Measurements from ENCODE around the gene SLC5A11.

The SLC5A11 gene

GRCh38 chr16:24858219-24859041 lies 12.7 kb downstream of the SLC5A11 start:
- Mint-ChIP-seq H3K9me3 (peaks cover 3% of the 10 kb centered on the region), H3K27ac (no peak overlapping the region), H3K27me3 (ENCODE audit: low read depth, poor library complexity) (peaks cover 9% of the 10 kb centered on the region), H3K4me1 (no peaks in the 10 kb centered on the region), H3K4me3 (no peak overlapping the region), H3K36me3 (ENCODE audit: low read depth) (no peaks in the 10 kb centered on the region)
- peak; percentile 91 for DNase-seq
- TF ChIP-seq, protein P1, sequence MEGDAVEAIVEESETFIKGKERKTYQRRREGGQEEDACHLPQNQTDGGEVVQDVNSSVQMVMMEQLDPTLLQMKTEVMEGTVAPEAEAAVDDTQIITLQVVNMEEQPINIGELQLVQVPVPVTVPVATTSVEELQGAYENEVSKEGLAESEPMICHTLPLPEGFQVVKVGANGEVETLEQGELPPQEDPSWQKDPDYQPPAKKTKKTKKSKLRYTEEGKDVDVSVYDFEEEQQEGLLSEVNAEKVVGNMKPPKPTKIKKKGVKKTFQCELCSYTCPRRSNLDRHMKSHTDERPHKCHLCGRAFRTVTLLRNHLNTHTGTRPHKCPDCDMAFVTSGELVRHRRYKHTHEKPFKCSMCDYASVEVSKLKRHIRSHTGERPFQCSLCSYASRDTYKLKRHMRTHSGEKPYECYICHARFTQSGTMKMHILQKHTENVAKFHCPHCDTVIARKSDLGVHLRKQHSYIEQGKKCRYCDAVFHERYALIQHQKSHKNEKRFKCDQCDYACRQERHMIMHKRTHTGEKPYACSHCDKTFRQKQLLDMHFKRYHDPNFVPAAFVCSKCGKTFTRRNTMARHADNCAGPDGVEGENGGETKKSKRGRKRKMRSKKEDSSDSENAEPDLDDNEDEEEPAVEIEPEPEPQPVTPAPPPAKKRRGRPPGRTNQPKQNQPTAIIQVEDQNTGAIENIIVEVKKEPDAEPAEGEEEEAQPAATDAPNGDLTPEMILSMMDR (IDR thresholded peaks at IDR 0.05): no peak

DNA sequence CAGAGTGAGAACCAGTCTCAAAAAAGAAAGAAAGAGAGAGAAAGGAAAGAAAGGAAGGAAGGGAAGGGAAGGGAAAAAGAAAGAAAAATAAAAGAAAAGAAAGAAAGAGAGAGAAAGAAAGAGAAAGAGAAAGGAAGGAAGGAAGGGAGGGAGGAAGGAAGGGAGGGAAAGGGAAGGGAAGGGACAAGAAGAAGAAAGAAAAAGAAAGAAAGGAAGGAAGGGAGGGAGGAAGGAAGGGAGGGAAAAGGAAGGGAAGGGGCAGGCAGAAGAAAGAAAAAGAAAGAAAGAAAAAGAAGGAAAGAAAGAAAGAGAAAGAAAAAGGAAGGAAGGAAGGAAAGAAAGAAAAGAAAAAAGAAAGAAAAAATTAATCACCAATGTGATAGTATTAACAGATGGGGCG lies 15.7 kb downstream of the SLC5A11 start:
- TF ChIP-seq, protein P1 (IDR thresholded peaks at IDR 0.05): no peak
- Mint-ChIP-seq H3K27ac (no peak overlapping the region), H3K4me1 (no peaks in the 10 kb centered on the region), H3K36me3 (ENCODE audit: low read depth) (no peaks in the 10 kb centered on the region), H3K9me3 (peaks cover 15% of the 10 kb centered on the region), H3K27me3 (ENCODE audit: low read depth, poor library complexity) (peaks cover 8% of the 10 kb centered on the region), H3K4me3 (no peak overlapping the region)
- no peak for DNase-seq

- DNase-seq: no peak
- Mint-ChIP-seq H3K36me3 (ENCODE audit: low read depth) (no peaks in the 10 kb centered on the region), H3K27ac (no peak overlapping the region), H3K9me3 (peaks cover 15% of the 10 kb centered on the region), H3K27me3 (ENCODE audit: low read depth, poor library complexity) (peaks cover 9% of the 10 kb centered on the region), H3K4me3 (no peak overlapping the region), H3K4me1 (no peaks in the 10 kb centered on the region)
- TF ChIP-seq, protein P1 (IDR thresholded peaks at IDR 0.05): no peak
Measured at GRCh38 chr16:24863582-24864437, 18.0 kb downstream of the SLC5A11 start.

GRCh38 chr16:24869033-24869432 lies 23.3 kb downstream of the SLC5A11 start:
- H3K27ac Mint-ChIP-seq: no peak overlapping the region
- H3K4me1 Mint-ChIP-seq: no peaks in the 10 kb centered on the region
- no peaks in the 10 kb centered on the region for H3K36me3 Mint-ChIP-seq (ENCODE audit: low read depth)
- TF ChIP-seq, protein P1 (IDR thresholded peaks at IDR 0.05): no peak
- H3K4me3 Mint-ChIP-seq: no peak overlapping the region
- no peak for DNase-seq
- peaks cover 9% of the 10 kb centered on the region for H3K27me3 Mint-ChIP-seq (ENCODE audit: low read depth, poor library complexity)
- peaks cover 8% of the 10 kb centered on the region for H3K9me3 Mint-ChIP-seq

DNA sequence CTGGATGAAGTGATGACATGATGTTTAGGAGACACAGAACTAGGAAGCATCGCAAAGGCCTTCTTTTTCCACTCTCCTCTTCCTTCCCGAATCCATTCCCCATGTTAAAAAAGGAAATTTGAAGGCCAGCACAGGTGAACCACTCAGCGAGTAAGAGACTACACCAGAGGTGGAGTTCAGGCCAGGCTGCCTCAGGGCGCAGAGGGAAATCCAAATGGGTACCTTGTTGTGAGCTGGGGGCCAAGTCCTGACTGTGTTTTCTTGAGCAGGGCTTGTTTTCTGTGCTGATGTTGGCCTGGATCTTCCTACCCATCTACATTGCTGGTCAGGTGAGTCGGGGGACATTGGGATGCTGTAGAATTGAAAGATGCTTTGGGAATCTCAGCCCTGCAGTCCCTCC lies 26.1 kb downstream of the SLC5A11 start:
- H3K36me3 Mint-ChIP-seq (ENCODE audit: low read depth): no peaks in the 10 kb centered on the region
- TF ChIP-seq, protein P1 (IDR thresholded peaks at IDR 0.05): no peak
- H3K27ac Mint-ChIP-seq: no peak overlapping the region

More for the DNA sequence above, 26.1 kb downstream of the SLC5A11 start:
- Mint-ChIP-seq H3K27me3 (ENCODE audit: low read depth, poor library complexity) (peaks cover 9% of the 10 kb centered on the region), H3K4me3 (no peak overlapping the region), H3K4me1 (no peaks in the 10 kb centered on the region), H3K9me3 (no peaks in the 10 kb centered on the region)
- no peak for DNase-seq
